Liver (tissue), 9 donors: Measurements from ENCODE around the gene KRTAP3-3. TPM values are rescaled to one million over a fixed set of nuclear protein-coding genes. Genes with fewer than 3 reads are reported as not detected.

Experiments used
- DNase-seq: peaks from one replicate; pipeline ENCODE4 v3.0.0-alpha.2; 2017; ENCODE audit warnings: low spot score
- H3K27ac ChIP-seq, 2 donors: one replicate each; pipeline ENCODE4 v1.7.0; 2013; ENCODE audit warnings: inconsistent platforms in 2 of 2, low read length in 2 of 2, control low read depth in 1 of 2, low read depth in 1 of 2, mild to moderate bottlenecking in 1 of 2
- H3K27me3 ChIP-seq, 4 donors: one replicate each; pipeline versions ENCODE4 v1.6.1 to v1.7.0; 2013; ENCODE audit warnings: low read length in 3 of 4, inconsistent platforms in 1 of 4, mild to moderate bottlenecking in 1 of 4, moderate library complexity in 1 of 4; ENCODE audit not compliant: control insufficient read depth in 4 of 4, insufficient read depth in 4 of 4
- H3K36me3 ChIP-seq, 4 donors: one replicate each; pipeline versions ENCODE4 v1.6.1 to v1.7.0; 2013; ENCODE audit warnings: low read length in 3 of 4, mild to moderate bottlenecking in 3 of 4, low read depth in 1 of 4, moderate library complexity in 1 of 4; ENCODE audit not compliant: control insufficient read depth in 4 of 4, insufficient read depth in 3 of 4
- H3K4me1 ChIP-seq, 4 donors: one replicate each; pipeline versions ENCODE4 v1.6.1 to v1.7.0; 2013; ENCODE audit warnings: low read length in 3 of 4, mild to moderate bottlenecking in 3 of 4, moderate library complexity in 1 of 4; ENCODE audit not compliant: control insufficient read depth in 4 of 4, insufficient read depth in 4 of 4
- H3K4me3 ChIP-seq, 3 donors: one replicate each; pipeline versions ENCODE4 v1.6.1 to v1.7.0; 2013; ENCODE audit warnings: low read length in 3 of 3, control low read depth in 1 of 3, low read depth in 1 of 3, mild to moderate bottlenecking in 1 of 3
- H3K9ac ChIP-seq, 2 donors: one replicate each; pipeline ENCODE4 v1.7.0; 2013; ENCODE audit warnings: low read length in 2 of 2, mild to moderate bottlenecking in 2 of 2, moderate library complexity in 2 of 2, control low read depth in 1 of 2, low read depth in 1 of 2
- H3K9me3 ChIP-seq, 4 donors: one replicate each; pipeline versions ENCODE4 v1.6.1 to v1.7.0; 2013; ENCODE audit warnings: low read length in 3 of 4; ENCODE audit not compliant: control insufficient read depth in 4 of 4
- CTCF ChIP-seq: fragments of 150-350 bp; IDR thresholded peaks from 2 replicates; pipeline ENCODE4 v1.5.1; 2017; ENCODE audit warnings: improper control_type of control experiment, low read depth, low read length; ENCODE audit not compliant: missing input control
- EGR1 ChIP-seq, 2 donors: IDR thresholded peaks; 2 replicates each; pipeline ENCODE4 v1.6.1; 2016 to 2018; ENCODE audit warnings: antibody characterized with exemption in 2 of 2, low read depth in 2 of 2
- FOXA1 ChIP-seq: IDR thresholded peaks from 2 replicates; pipeline ENCODE4 v1.6.1; 2016; ENCODE audit warnings: antibody characterized with exemption
- FOXA2 ChIP-seq: IDR thresholded peaks from 2 replicates; pipeline ENCODE4 v1.6.1; 2016; ENCODE audit warnings: antibody characterized with exemption
- GABPA ChIP-seq, 2 donors: IDR thresholded peaks in 1 of 2; conservative IDR thresholded peaks in 1 of 2; 2 replicates each; pipeline ENCODE4 v1.6.1; 2016; ENCODE audit warnings: antibody characterized with exemption in 2 of 2, mild to moderate bottlenecking in 1 of 2, moderate library complexity in 1 of 2
- HNF4A ChIP-seq, 2 donors: conservative IDR thresholded peaks; 2 replicates each; pipeline ENCODE4 v1.6.1; 2016; ENCODE audit warnings: antibody characterized with exemption in 2 of 2, mild to moderate bottlenecking in 2 of 2
- HNF4G ChIP-seq: IDR thresholded peaks from 2 replicates; pipeline ENCODE4 v1.6.1; 2016; ENCODE audit warnings: antibody characterized with exemption
- JUND ChIP-seq, 2 donors: IDR thresholded peaks; 2 replicates each; pipeline ENCODE4 v1.6.1; 2016; ENCODE audit warnings: antibody characterized with exemption in 2 of 2
- NR2F2 ChIP-seq: IDR thresholded peaks from 2 replicates; pipeline ENCODE4 v1.6.1; 2016; ENCODE audit warnings: antibody characterized with exemption
- RAD21 ChIP-seq, 2 donors: IDR thresholded peaks; 2 replicates each; pipeline ENCODE4 v1.6.1; 2016; ENCODE audit warnings: antibody characterized with exemption in 2 of 2, mild to moderate bottlenecking in 2 of 2
- RXRA ChIP-seq, 2 donors: IDR thresholded peaks; 2 replicates each; pipeline ENCODE4 v1.6.1; 2017 to 2018; ENCODE audit warnings: antibody characterized with exemption in 2 of 2, mild to moderate bottlenecking in 1 of 2
- SP1 ChIP-seq: IDR thresholded peaks from 2 replicates; pipeline ENCODE4 v1.6.1; 2018; ENCODE audit warnings: antibody characterized with exemption, mild to moderate bottlenecking
- TAF1 ChIP-seq: conservative IDR thresholded peaks from 2 replicates; pipeline ENCODE4 v1.6.1; 2016; ENCODE audit warnings: antibody characterized with exemption, mild to moderate bottlenecking
- YY1 ChIP-seq: IDR thresholded peaks from 2 replicates; pipeline ENCODE4 v1.6.1; 2016; ENCODE audit warnings: antibody characterized with exemption, mild to moderate bottlenecking
- ZBTB33 ChIP-seq: IDR thresholded peaks from 2 replicates; pipeline ENCODE4 v1.6.1; 2016; ENCODE audit warnings: antibody characterized with exemption
- WGBS: extraction: QIAGEN DNeasy Blood & Tissue Kit; methylation state at CpG from one replicate; pipeline ENCODE4 v1.1.7; 2013; 5-methylcytosine and 5-hydroxymethylcytosine counted together
- polyA plus RNA-seq, 2 donors: library from polyadenylated mRNA; stranded (reverse) in 1 of 2; unstranded in 1 of 2; fragments of 200-250 nt in 1 of 2; fragments of >200 nt in 1 of 2; fragmentation: Nextera tagmentation in 1 of 2; extraction: Ambion mirVana in 1 of 2; gene quantifications; one replicate each; pipeline versions ENCODE4 v1.2.1 to v1.2.3, GENCODE V29; 2013 to 2015
- total RNA-seq, 2 donors: library from RNA; depleted of rRNA; stranded (reverse); fragments of >200 nt; gene quantifications; one replicate each; pipeline ENCODE4 v1.2.3, GENCODE V29; 2014
- TF ChIP-seq, protein P1 (sequence below): IDR thresholded peaks from 2 replicates; pipeline ENCODE4 v1.6.1; 2016; ENCODE audit warnings: antibody characterized with exemption
- TF ChIP-seq, protein P2 (sequence below): IDR thresholded peaks from 2 replicates; pipeline ENCODE4 v1.6.1; 2016; ENCODE audit warnings: antibody characterized with exemption
- TF ChIP-seq, protein P3 (sequence below): IDR thresholded peaks from 2 replicates; pipeline ENCODE4 v1.6.1; 2016; ENCODE audit warnings: antibody characterized with exemption, mild to moderate bottlenecking
- donor health status: healthy.
- donor health status: healthy.
- donor health status: healthy.
- donor health status: healthy.
- donor health status: healthy.

The KRTAP3-3 gene
- total and polyA plus RNA-seq, 4 donors, result not detected

DNA sequence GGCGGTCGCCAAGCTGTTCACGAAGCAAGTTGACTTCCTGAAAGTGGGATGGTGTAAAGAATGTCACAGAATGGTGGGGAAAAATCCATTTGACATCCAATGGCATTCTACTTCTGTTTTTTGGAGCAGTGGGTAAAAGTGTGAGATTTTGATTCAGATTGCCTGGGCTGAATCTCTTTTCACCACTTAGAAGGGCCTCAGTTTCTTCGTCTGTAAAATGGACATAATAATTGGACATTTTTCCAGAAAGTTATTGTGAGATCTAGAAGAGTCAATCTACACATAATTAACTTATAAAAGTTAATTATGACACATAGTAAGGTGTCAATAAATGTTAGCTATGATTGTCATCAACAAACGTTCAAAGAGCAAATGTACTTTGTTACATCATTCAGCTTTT, 12.8 kb downstream of the KRTAP3-3 start:
- Histone ChIP-seq H3K9me3 (no peaks in the 10 kb centered on the region), H3K27ac (no peak overlapping the region), H3K4me1 (no peaks in the 10 kb centered on the region), H3K4me3 (no peak overlapping the region), H3K36me3 (no peaks in the 10 kb centered on the region), H3K27me3 (peaks cover 0 to 5% (median 0%) of the 10 kb centered on the region in 4 donors), H3K9ac (no peak overlapping the region)
- 47% methylated on average over 5 of the region's 5 CpGs for WGBS
- no peak for DNase-seq
- TF ChIP-seq RXRA (IDR thresholded peaks at IDR 0.05), result no peak

- TF ChIP-seq FOXA2 (no peak), FOXA1 (no peak), RAD21 (IDR thresholded peaks at IDR 0.05) (no peak), GABPA (IDR thresholded peaks at IDR 0.05 in 1 of 2, conservative IDR thresholded peaks at IDR 0.05 in 1 of 2) (no peak), SP1 (no peak), YY1 (no peak), HNF4A (conservative IDR thresholded peaks at IDR 0.05) (no peak), HNF4G (no peak), TAF1 (no peak), JUND (IDR thresholded peaks at IDR 0.05) (no peak), NR2F2 (no peak), CTCF (no peak), ZBTB33 (no peak), RXRA (IDR thresholded peaks at IDR 0.05) (no peak), EGR1 (IDR thresholded peaks at IDR 0.05; ENCODE audit: low read depth in 2 of 2) (no peak)
- TF ChIP-seq, protein P1, sequence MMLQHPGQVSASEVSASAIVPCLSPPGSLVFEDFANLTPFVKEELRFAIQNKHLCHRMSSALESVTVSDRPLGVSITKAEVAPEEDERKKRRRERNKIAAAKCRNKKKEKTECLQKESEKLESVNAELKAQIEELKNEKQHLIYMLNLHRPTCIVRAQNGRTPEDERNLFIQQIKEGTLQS, result no peak
- TF ChIP-seq, protein P2, sequence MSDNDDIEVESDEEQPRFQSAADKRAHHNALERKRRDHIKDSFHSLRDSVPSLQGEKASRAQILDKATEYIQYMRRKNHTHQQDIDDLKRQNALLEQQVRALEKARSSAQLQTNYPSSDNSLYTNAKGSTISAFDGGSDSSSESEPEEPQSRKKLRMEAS, result no peak
- TF ChIP-seq, protein P3, sequence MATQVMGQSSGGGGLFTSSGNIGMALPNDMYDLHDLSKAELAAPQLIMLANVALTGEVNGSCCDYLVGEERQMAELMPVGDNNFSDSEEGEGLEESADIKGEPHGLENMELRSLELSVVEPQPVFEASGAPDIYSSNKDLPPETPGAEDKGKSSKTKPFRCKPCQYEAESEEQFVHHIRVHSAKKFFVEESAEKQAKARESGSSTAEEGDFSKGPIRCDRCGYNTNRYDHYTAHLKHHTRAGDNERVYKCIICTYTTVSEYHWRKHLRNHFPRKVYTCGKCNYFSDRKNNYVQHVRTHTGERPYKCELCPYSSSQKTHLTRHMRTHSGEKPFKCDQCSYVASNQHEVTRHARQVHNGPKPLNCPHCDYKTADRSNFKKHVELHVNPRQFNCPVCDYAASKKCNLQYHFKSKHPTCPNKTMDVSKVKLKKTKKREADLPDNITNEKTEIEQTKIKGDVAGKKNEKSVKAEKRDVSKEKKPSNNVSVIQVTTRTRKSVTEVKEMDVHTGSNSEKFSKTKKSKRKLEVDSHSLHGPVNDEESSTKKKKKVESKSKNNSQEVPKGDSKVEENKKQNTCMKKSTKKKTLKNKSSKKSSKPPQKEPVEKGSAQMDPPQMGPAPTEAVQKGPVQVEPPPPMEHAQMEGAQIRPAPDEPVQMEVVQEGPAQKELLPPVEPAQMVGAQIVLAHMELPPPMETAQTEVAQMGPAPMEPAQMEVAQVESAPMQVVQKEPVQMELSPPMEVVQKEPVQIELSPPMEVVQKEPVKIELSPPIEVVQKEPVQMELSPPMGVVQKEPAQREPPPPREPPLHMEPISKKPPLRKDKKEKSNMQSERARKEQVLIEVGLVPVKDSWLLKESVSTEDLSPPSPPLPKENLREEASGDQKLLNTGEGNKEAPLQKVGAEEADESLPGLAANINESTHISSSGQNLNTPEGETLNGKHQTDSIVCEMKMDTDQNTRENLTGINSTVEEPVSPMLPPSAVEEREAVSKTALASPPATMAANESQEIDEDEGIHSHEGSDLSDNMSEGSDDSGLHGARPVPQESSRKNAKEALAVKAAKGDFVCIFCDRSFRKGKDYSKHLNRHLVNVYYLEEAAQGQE, result no peak
- Histone ChIP-seq H3K4me3 (no peak overlapping the region), H3K4me1 (no peaks in the 10 kb centered on the region), H3K36me3 (no peaks in the 10 kb centered on the region), H3K27me3 (peaks cover 0 to 8% (median 0%) of the 10 kb centered on the region in 4 donors), H3K9ac (no peak overlapping the region), H3K27ac (no peak overlapping the region), H3K9me3 (no peaks in the 10 kb centered on the region)
- DNase-seq, result no peak
- WGBS, result 45% methylated on average over 8 of the region's 8 CpGs
These were observed 13.4 kb downstream of the KRTAP3-3 start for GRCh38 chr17:40980596-40980995.
